Mesenchymal stem cell (in vitro differentiated cells and primary cell): ENCODE measurements around the gene SAMD4A.

Experiments used
- DNase-seq: peaks from one replicate; pipeline ENCODE4 v3.0.0-alpha.2; 2013
- H2AFZ ChIP-seq: one replicate; pipeline ENCODE4 v1.6.1; 2013; ENCODE audit warnings: low read depth, mild to moderate bottlenecking, control low read depth, inconsistent platforms, low read length, moderate library complexity
- H2AK5ac ChIP-seq: 2 replicates; pipeline ENCODE4 v1.6.1; 2013; ENCODE audit warnings: low read length, moderate library complexity, mild to moderate bottlenecking, inconsistent platforms; ENCODE audit not compliant: severe bottlenecking
- H2BK120ac ChIP-seq: one replicate; pipeline ENCODE4 v1.6.1; 2013; ENCODE audit warnings: low read depth, mild to moderate bottlenecking, inconsistent platforms, low read length, moderate library complexity
- H2BK12ac ChIP-seq, 2 experiments: one replicate each; pipeline ENCODE4 v1.6.1; 2013; ENCODE audit warnings: inconsistent platforms in 2 of 2, low read length in 2 of 2, mild to moderate bottlenecking in 2 of 2, moderate library complexity in 2 of 2, control low read depth in 1 of 2
- H2BK15ac ChIP-seq: one replicate; pipeline ENCODE4 v1.6.1; 2013; ENCODE audit warnings: mild to moderate bottlenecking, low read depth, inconsistent platforms; ENCODE audit not compliant: poor library complexity, severe bottlenecking
- H2BK5ac ChIP-seq: 2 replicates; pipeline ENCODE4 v1.6.1; 2013; ENCODE audit warnings: low read depth, mild to moderate bottlenecking, low read length, control low read depth, inconsistent platforms; ENCODE audit not compliant: poor library complexity, severe bottlenecking
- H3K14ac ChIP-seq, 2 experiments: one replicate each; pipeline ENCODE4 v1.6.1; 2013; ENCODE audit warnings: inconsistent platforms in 2 of 2, low read length in 2 of 2, control low read depth in 1 of 2, mild to moderate bottlenecking in 1 of 2, moderate library complexity in 1 of 2
- H3K18ac ChIP-seq, 2 experiments: one replicate each; pipeline ENCODE4 v1.6.1; 2013; ENCODE audit warnings: inconsistent platforms in 2 of 2, low read length in 2 of 2, control low read depth in 1 of 2, low read depth in 1 of 2, mild to moderate bottlenecking in 1 of 2
- H3K23ac ChIP-seq, 2 experiments: one replicate each; pipeline ENCODE4 v1.6.1; 2013; ENCODE audit warnings: inconsistent platforms in 2 of 2, low read length in 2 of 2, mild to moderate bottlenecking in 2 of 2, moderate library complexity in 2 of 2, control low read depth in 1 of 2
- H3K27ac ChIP-seq: 2 replicates; pipeline ENCODE4 v1.5.1; 2013; ENCODE audit warnings: mild to moderate bottlenecking, moderate library complexity, low read length, control low read depth, inconsistent platforms; ENCODE audit not compliant: poor library complexity, severe bottlenecking
- H3K27me3 ChIP-seq, 2 experiments: 2 replicates each; pipeline versions ENCODE4 v1.6.1 to v1.7.0; 2013; ENCODE audit warnings: low read length in 2 of 2, mild to moderate bottlenecking in 2 of 2, moderate library complexity in 2 of 2, control low read depth in 1 of 2, inconsistent platforms in 1 of 2; ENCODE audit not compliant: control insufficient read depth in 1 of 2, insufficient read depth in 1 of 2
- H3K36me3 ChIP-seq, 2 experiments: 2 replicates each; pipeline versions ENCODE4 v1.6.1 to v1.7.0; 2013; ENCODE audit warnings: low read length in 2 of 2, control low read depth in 1 of 2, inconsistent platforms in 1 of 2, low read depth in 1 of 2, mild to moderate bottlenecking in 1 of 2; ENCODE audit not compliant: insufficient read depth in 2 of 2, control insufficient read depth in 1 of 2
- H3K4ac ChIP-seq, 2 experiments: one replicate each; pipeline ENCODE4 v1.6.1; 2013; ENCODE audit warnings: inconsistent platforms in 2 of 2, low read length in 2 of 2, mild to moderate bottlenecking in 2 of 2, moderate library complexity in 2 of 2, control low read depth in 1 of 2, low read depth in 1 of 2
- H3K4me1 ChIP-seq: 2 replicates; pipeline ENCODE4 v1.6.1; 2013; ENCODE audit warnings: low read depth, low read length, control low read depth; ENCODE audit not compliant: control insufficient read depth, insufficient read depth
- H3K4me2 ChIP-seq: 2 replicates; pipeline ENCODE4 v1.6.1; 2013; ENCODE audit warnings: low read length, mild to moderate bottlenecking, inconsistent platforms; ENCODE audit not compliant: poor library complexity, severe bottlenecking
- H3K4me3 ChIP-seq, 2 experiments: 2 replicates each; pipeline versions ENCODE4 v1.5.1 to v1.7.0; 2013; ENCODE audit warnings: low read length in 2 of 2, mild to moderate bottlenecking in 2 of 2, control low read depth in 1 of 2, low read depth in 1 of 2; ENCODE audit not compliant: insufficient read depth in 1 of 2
- H3K79me1 ChIP-seq: replicated peaks from 2 replicates; pipeline ENCODE4 v1.6.1; 2013; ENCODE audit warnings: mild to moderate bottlenecking, control low read depth, low read length, inconsistent platforms; ENCODE audit not compliant: poor library complexity, severe bottlenecking
- H3K9ac ChIP-seq: 2 replicates; pipeline ENCODE4 v1.7.0; 2013; ENCODE audit warnings: mild to moderate bottlenecking, low read length, moderate library complexity
- H3K9me3 ChIP-seq: 2 replicates; pipeline ENCODE4 v1.7.0; 2013; ENCODE audit warnings: mild to moderate bottlenecking, low read length; ENCODE audit not compliant: control insufficient read depth
- H4K8ac ChIP-seq: one replicate; pipeline ENCODE4 v1.6.1; 2013; ENCODE audit warnings: inconsistent platforms, mild to moderate bottlenecking, low read length, moderate library complexity
- H4K91ac ChIP-seq: one replicate; pipeline ENCODE4 v1.6.1; 2013; ENCODE audit warnings: mild to moderate bottlenecking, low read length, inconsistent platforms
- WGBS: methylation state at CpG from one replicate; pipeline ENCODE4 v1.1.7; 2013; ENCODE audit warnings: mixed read lengths; 5-methylcytosine and 5-hydroxymethylcytosine counted together

Gene SAMD4A

DNA sequence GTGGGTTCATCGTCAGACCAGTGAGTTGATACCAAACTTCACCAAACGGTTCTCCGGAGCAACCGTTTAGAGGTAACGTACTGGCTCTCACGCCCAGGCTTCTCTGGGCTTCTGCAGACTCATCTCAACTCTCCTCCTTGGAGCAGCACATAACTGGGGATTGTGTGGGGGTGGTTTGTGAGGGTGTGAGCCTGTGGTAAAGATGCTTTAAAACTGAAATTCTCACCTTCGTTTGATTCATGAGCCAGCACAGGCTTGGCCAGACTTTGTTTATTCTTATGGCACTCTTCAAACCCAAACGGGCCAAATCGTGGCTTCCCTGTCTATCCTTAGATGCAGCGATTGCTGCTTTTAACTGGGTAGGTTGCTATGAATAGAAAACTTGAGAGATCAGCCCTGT is 121.3 kb downstream of the SAMD4A start:
- Histone ChIP-seq H3K4ac (no peak overlapping the region), H3K23ac (no peak overlapping the region), H3K9ac (peak overlapping the region; percentile 91), H2BK12ac (no peak overlapping the region), H2BK15ac (no peak overlapping the region), H3K36me3 (peaks cover 0 to 4% of the 10 kb centered on the region in 2 experiments), H3K27ac (no peak overlapping the region), H3K79me1 (peaks cover 35% of the 10 kb centered on the region), H2AFZ (no peak overlapping the region), H3K14ac (no peak overlapping the region), H4K91ac (no peak overlapping the region), H3K4me3 (no peak overlapping the region), H3K27me3 (no peaks in the 10 kb centered on the region), H3K18ac (no peak overlapping the region), H3K4me2 (no peak overlapping the region), H2BK120ac (no peak overlapping the region), H2AK5ac (peak overlapping the region; percentile 3), H3K4me1 (peaks cover 21% of the 10 kb centered on the region), H4K8ac (no peak overlapping the region), H2BK5ac (no peak overlapping the region), H3K9me3 (no peaks in the 10 kb centered on the region)
- DNase-seq = no peak
- 93% methylated on average over 7 of the region's 10 CpGs for WGBS

DNA sequence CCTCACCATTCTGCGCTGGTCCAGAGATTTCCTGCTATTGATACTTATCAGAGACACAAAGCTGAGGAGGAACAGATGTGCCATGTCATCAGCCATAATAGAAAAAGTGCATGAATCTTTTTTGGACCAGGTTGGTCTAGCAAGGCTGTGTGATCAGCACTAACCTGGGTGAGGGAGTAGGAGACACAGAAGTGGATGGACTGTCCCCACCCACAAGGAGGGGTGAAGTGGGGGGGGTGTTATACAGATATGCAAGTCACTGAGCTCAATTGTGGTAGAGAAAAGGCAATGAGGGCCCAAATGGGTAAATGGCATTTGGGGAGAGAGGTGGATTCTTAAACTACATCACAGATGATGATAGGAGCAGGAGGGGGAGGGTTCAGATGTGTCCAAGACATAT is 123.0 kb downstream of the SAMD4A start:
- 100% methylated on average over 1 of the region's 1 CpG for WGBS

DNA sequence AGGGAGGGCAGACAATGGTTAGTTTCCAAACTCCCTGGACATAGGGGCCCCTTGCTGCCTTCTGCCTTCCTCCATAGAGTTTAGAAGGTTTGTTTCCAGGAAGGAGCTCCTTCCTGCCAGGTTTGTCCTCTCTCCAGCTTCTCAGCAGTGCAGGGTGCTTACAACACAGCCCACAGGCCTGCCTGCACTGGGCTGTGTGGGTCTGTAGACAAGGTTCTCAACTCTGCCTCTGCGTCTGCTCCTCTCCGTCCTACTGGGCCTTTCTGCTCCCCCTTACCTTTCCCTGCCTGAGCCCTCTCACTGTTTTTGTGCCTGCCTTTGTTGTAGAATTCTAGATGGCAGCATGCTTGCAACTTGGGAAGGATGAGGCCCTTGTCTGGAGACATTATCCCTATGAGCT is 124.0 kb downstream of the SAMD4A start:
- WGBS = no CpG with 5 or more reads among the region's 2 CpGs
- Histone ChIP-seq H3K36me3 (peaks cover 4 to 6% of the 10 kb centered on the region in 2 experiments), H3K4me2 (no peak overlapping the region), H2BK5ac (no peak overlapping the region), H4K8ac (peak overlapping the region; percentile 42), H3K79me1 (peaks cover 41% of the 10 kb centered on the region), H3K9ac (peak overlapping the region; percentile 12), H2AFZ (no peak overlapping the region), H3K27ac (no peak overlapping the region), H2BK12ac (peak overlapping the region in 1 of 2 experiments; percentile 51), H3K9me3 (no peaks in the 10 kb centered on the region), H2BK15ac (no peak overlapping the region), H3K4me1 (peaks cover 13% of the 10 kb centered on the region), H3K18ac (peak overlapping the region; percentile 11 to 78), H3K4me3 (no peak overlapping the region), H3K23ac (peak overlapping the region in 1 of 2 experiments; percentile 34), H3K4ac (peak overlapping the region in 1 of 2 experiments; percentile 56), H2AK5ac (peak overlapping the region; percentile 63), H3K14ac (no peak overlapping the region), H2BK120ac (no peak overlapping the region), H4K91ac (no peak overlapping the region), H3K27me3 (no peaks in the 10 kb centered on the region)
- DNase-seq = no peak

More for the DNA sequence above, 123.0 kb downstream of the SAMD4A start:
- Histone ChIP-seq H3K4me1 (peaks cover 14% of the 10 kb centered on the region), H3K4me2 (no peak overlapping the region), H3K18ac (no peak overlapping the region), H2BK15ac (no peak overlapping the region), H3K23ac (no peak overlapping the region), H3K79me1 (peaks cover 40% of the 10 kb centered on the region), H3K27ac (no peak overlapping the region), H3K4me3 (no peak overlapping the region), H3K4ac (no peak overlapping the region), H3K9ac (no peak overlapping the region), H3K27me3 (no peaks in the 10 kb centered on the region), H4K91ac (no peak overlapping the region), H3K9me3 (no peaks in the 10 kb centered on the region), H2BK120ac (no peak overlapping the region), H3K14ac (no peak overlapping the region), H2BK5ac (no peak overlapping the region), H4K8ac (peak overlapping the region; percentile 7), H2BK12ac (peak overlapping the region in 1 of 2 experiments; percentile 7), H2AFZ (no peak overlapping the region), H3K36me3 (peaks cover 1 to 4% of the 10 kb centered on the region in 2 experiments), H2AK5ac (no peak overlapping the region)
- DNase-seq = no peak

DNA sequence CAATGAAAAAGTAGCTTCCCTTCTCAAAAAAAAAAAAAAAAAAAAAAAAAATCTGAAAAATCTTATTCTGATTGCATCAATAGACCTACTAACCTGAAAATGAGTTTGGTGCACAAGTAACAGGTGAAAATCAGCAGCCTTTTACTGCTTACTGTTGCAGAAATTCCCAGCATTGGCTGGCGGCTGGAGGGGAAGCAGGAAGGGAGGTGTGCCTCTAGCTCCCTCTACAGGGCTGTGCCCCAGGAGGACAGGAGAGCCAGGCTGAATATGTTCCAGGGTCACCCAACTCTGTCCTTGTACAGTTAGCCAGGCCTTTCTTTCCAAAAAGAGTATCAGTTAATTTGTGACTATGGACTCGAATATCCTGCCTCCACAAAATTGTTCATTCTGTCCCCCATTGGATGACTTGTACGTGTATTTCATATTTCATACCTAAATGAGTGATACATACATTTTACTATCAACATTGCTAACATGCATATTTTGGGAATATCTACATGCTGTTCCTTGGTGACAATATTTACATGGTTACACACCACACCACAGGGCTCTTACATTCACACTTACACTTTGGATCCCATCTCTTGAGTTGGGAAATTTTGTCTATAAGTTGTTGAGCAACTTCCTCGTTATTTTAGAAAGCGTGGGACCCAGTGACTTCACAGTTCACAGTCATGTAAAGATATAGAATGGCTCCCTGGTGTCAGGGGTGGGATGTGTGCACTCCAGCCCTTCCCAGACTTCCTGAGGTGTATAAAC is 124.8 kb downstream of the SAMD4A start:
- WGBS = 65% methylated on average over 3 of the region's 5 CpGs
- H2BK12ac ChIP-seq = no peak overlapping the region

More for the DNA sequence above, 124.8 kb downstream of the SAMD4A start:
- no peak overlapping the region for H3K4ac ChIP-seq
- no peak overlapping the region for H3K4me3 ChIP-seq
- no peaks in the 10 kb centered on the region for H3K9me3 ChIP-seq
- H3K79me1 ChIP-seq = peaks cover 44% of the 10 kb centered on the region
- DNase-seq = peak; percentile 83
- H3K23ac ChIP-seq = no peak overlapping the region
- H4K8ac ChIP-seq = peak overlapping the region; percentile 46
- H3K27me3 ChIP-seq = no peaks in the 10 kb centered on the region
- H2BK15ac ChIP-seq = no peak overlapping the region
- peaks cover 10% of the 10 kb centered on the region for H3K4me1 ChIP-seq
- H3K36me3 ChIP-seq = peaks cover 4 to 6% of the 10 kb centered on the region in 2 experiments
- H2AFZ ChIP-seq = no peak overlapping the region
- peak overlapping the region; percentile 71 for H2AK5ac ChIP-seq
- H3K4me2 ChIP-seq = no peak overlapping the region
- H3K18ac ChIP-seq = no peak overlapping the region
- H3K9ac ChIP-seq = peak overlapping the region; percentile 44
- H3K27ac ChIP-seq = no peak overlapping the region
- no peak overlapping the region for H4K91ac ChIP-seq
- no peak overlapping the region for H3K14ac ChIP-seq
- peak overlapping the region; percentile 20 for H2BK5ac ChIP-seq
- no peak overlapping the region for H2BK120ac ChIP-seq
